GM12891 (cell line): ENCODE measurements around the gene TEK.

Experiments
- PAX5 ChIP-seq: IDR thresholded peaks from 2 replicates; pipeline ENCODE4 v1.6.1; 2011; ENCODE audit warnings: low read length, moderate library complexity, mild to moderate bottlenecking; ENCODE audit not compliant: insufficient read depth, severe bottlenecking
- POLR2A ChIP-seq: IDR thresholded peaks from 2 replicates; pipeline ENCODE4 v1.6.1; 2011; ENCODE audit warnings: low read depth, low read length, control low read depth
- TAF1 ChIP-seq: IDR thresholded peaks from 2 replicates; pipeline ENCODE4 v1.6.1; 2011; ENCODE audit warnings: low read depth, low read length, control low read depth

DNA sequence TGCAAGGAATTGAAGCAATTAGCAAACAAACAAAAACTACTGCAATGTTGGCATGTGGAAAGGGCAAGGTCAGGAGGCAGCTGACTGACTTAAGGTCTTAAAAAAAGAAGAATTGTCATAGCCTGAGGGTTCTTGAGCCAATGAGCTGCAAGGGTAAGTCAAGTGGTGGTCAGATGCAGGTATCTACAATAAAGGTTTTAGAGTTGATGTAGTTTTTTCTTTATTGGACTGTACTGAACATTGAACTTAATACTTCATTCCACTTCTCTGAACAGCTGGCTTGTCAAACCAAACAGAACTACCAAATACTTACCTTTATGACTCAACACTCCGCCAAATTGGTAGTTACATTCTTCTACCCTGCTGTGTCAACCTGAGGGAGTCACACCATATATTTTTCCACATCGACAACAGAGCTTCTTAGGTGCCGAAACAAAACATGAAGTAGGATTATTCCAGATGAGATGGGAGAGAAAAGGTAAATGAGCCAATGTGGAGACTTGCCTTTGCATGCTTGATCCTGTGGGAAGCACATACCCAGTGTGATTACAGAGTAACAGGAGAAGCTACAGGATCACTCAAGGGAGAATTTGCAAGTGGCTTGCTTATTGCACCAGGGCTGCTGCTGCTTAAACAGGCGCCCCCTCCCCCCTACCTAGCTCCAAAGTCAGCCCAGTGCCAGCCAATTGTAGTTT lies 152.6 kb downstream of the TEK start:
- TF ChIP-seq TAF1 (no peak), POLR2A (no peak), PAX5 (no peak)
